Aortic smooth muscle cell (primary cell): Measurements from ENCODE around the gene CALN1. TPM values are rescaled to one million over a fixed set of nuclear protein-coding genes. Genes with fewer than 3 reads are reported as not detected.

Source experiments
- total RNA-seq: library from RNA; depleted of rRNA; stranded (reverse); fragments of >200 nt; gene quantifications from 2 replicates; pipeline ENCODE4 v1.2.3, GENCODE V29; 2014

Gene CALN1
- total RNA-seq = not detected in 2 replicates

DNA sequence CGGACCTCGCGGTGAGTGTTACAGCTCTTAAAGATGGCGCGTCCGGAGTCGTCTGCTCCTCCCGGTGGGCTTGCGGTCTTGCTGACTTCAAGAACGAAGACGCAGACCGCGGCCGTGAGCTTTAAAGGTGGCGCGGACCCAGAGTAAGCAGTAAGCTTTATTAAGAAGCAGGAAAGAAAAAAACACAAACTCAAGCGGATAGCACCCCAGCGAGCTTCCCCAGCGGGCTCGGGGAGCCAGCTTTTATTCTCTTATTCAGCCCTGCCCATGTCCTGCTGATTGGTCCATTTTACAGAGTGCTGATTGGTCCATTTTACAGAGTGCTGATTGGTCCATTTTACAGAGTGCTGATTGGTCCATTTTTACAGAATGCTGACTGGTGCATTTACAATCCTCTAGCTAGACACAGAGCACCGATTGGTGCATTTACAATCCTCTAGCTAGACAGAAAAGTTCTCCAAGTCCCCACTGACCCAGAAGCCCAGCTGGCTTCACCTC lies at the start of gene CALN1:
Gene CALN1 (minus strand): TSS at position 218 of the 498 bp plus-strand sequence.

